Common myeloid progenitor, CD34-positive (primary cell): ENCODE data around the gene DHRS3.
A peak's percentile ranks its signal among the peaks of the same experiment; 100 is the strongest.

ENCODE experiments used
- CTCF ChIA-PET: fragments of 350-600 bp; sonication (Branson Sonifier 250); formaldehyde crosslinking; loops from one replicate; lab custom pipeline; 2021; ENCODE audit warnings: antibody characterized with exemption; lab: Charles Lee
- POLR2A ChIA-PET: fragments of 350-600 bp; sonication (Branson Sonifier 250); formaldehyde crosslinking; loops from one replicate; lab custom pipeline; 2021; ENCODE audit warnings: antibody characterized with exemption; lab: Charles Lee
- DNase-seq, 3 donors: peaks; one replicate each; pipeline versions ENCODE4 v3.0.0 to v3.0.0-alpha.2; 2013
- H3K27ac ChIP-seq, 2 experiments: 1 replicate in 1 of 2; 2 replicates in 1 of 2; pipeline ENCODE4 v1.7.0; 2013; ENCODE audit warnings: inconsistent platforms in 2 of 2, low read length in 2 of 2, mild to moderate bottlenecking in 2 of 2, low read depth in 1 of 2, moderate library complexity in 1 of 2; ENCODE audit not compliant: severe bottlenecking in 2 of 2, insufficient read depth in 1 of 2, poor library complexity in 1 of 2
- H3K27me3 ChIP-seq, 5 experiments: replicated peaks in 2 of 5; 1 replicate in 3 of 5; 2 replicates in 2 of 5; pipeline versions ENCODE4 v1.6.1 to v1.7.0; 2013; ENCODE audit warnings: low read length in 4 of 5, mild to moderate bottlenecking in 2 of 5, moderate library complexity in 2 of 5, inconsistent platforms in 1 of 5; ENCODE audit not compliant: insufficient read depth in 5 of 5, control insufficient read depth in 4 of 5
- H3K36me3 ChIP-seq, 4 experiments: 1 replicate in 2 of 4; 2 replicates in 2 of 4; pipeline versions ENCODE4 v1.6.1 to v1.7.0; 2013; ENCODE audit warnings: low read length in 3 of 4, control low read depth in 1 of 4, mild to moderate bottlenecking in 1 of 4; ENCODE audit not compliant: control insufficient read depth in 4 of 4, insufficient read depth in 4 of 4
- H3K4me1 ChIP-seq, 4 experiments: 1 replicate in 3 of 4; 2 replicates in 1 of 4; pipeline versions ENCODE4 v1.6.1 to v1.7.1; 2013; ENCODE audit warnings: low read length in 3 of 4, mild to moderate bottlenecking in 3 of 4, control low read depth in 1 of 4, inconsistent platforms in 1 of 4, moderate library complexity in 1 of 4; ENCODE audit not compliant: control insufficient read depth in 4 of 4, insufficient read depth in 4 of 4; ENCODE audit errors: control extremely low read depth in 1 of 4
- H3K4me3 ChIP-seq, 7 experiments: 1 replicate in 4 of 7; 2 replicates in 3 of 7; pipeline versions ENCODE4 v1.5.1 to v1.7.0; 2013; ENCODE audit warnings: mild to moderate bottlenecking in 7 of 7, low read length in 6 of 7, moderate library complexity in 6 of 7, inconsistent platforms in 2 of 7, low read depth in 2 of 7, control low read depth in 1 of 7; ENCODE audit not compliant: insufficient read depth in 4 of 7, control insufficient read depth in 1 of 7; ENCODE audit errors: extremely low read depth in 1 of 7
- H3K9me3 ChIP-seq, 5 experiments: 1 replicate in 4 of 5; 2 replicates in 1 of 5; pipeline versions ENCODE4 v1.6.1 to v1.7.1; 2013; ENCODE audit warnings: low read length in 4 of 5, mild to moderate bottlenecking in 2 of 5, inconsistent platforms in 1 of 5, low read depth in 1 of 5, moderate library complexity in 1 of 5; ENCODE audit not compliant: control insufficient read depth in 4 of 5, insufficient read depth in 2 of 5; ENCODE audit errors: control extremely low read depth in 1 of 5
- WGBS: methylation state at CpG from one replicate; pipeline ENCODE4 v1.1.5; 2013; ENCODE audit not compliant: insufficient coverage; 5-methylcytosine and 5-hydroxymethylcytosine counted together

Gene DHRS3

DNA sequence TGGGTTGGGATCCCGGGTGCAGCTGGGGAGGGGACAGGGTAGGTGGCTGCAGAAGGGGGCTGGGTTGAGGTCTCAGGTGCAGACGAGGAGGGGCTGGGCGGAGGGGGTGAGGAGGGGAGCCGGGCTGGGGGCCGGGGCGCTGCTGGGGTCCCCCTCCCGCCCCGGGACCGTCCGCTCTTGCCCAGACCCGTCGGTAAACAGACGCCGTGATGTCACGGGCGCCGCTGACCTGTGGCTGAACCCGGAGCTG, 22.3 kb downstream of the DHRS3 start:
- peaks cover 0 to 13% (median 2%) of the 10 kb centered on the region in 5 experiments for H3K27me3 ChIP-seq
- H3K4me3 ChIP-seq, result peak overlapping the region in 5 of 7 experiments; percentile 10 to 77 (median 54)
- ChIA-PET CTCF (interaction anchor here (0.8 to 2.5 kb wide), 3 partner anchors 9 to 22 kb away, joined by 3 to 6 read pairs (median 6); partner anchors contain the start of gene DHRS3), POLR2A (no interaction called here)
- peaks cover 0 to 15% (median 11%) of the 10 kb centered on the region in 4 experiments for H3K4me1 ChIP-seq
- H3K27ac ChIP-seq, result no peak overlapping the region
- peak in 1 of 3 donors; percentile 53 for DNase-seq
- H3K36me3 ChIP-seq, result no peaks in the 10 kb centered on the region
- WGBS, result under 1% methylated on average over 17 of the region's 18 CpGs
- no peaks in the 10 kb centered on the region for H3K9me3 ChIP-seq

- 9% methylated on average over 24 of the region's 47 CpGs for WGBS
- no peaks in the 10 kb centered on the region for H3K36me3 ChIP-seq
- peak in 2 of 3 donors; percentile 40 to 61 for DNase-seq
- H3K4me3 ChIP-seq, result peak overlapping the region; percentile 10 to 77 (median 45)
- POLR2A ChIA-PET, result no interaction called here
- H3K27me3 ChIP-seq, result peaks cover 0 to 13% (median 2%) of the 10 kb centered on the region in 5 experiments
- H3K9me3 ChIP-seq, result no peaks in the 10 kb centered on the region
- peaks cover 0 to 15% (median 11%) of the 10 kb centered on the region in 4 experiments for H3K4me1 ChIP-seq
- no peak overlapping the region for H3K27ac ChIP-seq
- CTCF ChIA-PET, result interaction anchor here (1.5 to 2.5 kb wide), 2 partner anchors 9 to 20 kb away, joined by 6 read pairs; no protein-coding TSS in a partner anchor
Measured at GRCh38 chr1:12594966-12595756, 22.8 kb downstream of the DHRS3 start.

- Histone ChIP-seq H3K27me3 (peaks cover 0 to 16% (median 2%) of the 10 kb centered on the region in 5 experiments), H3K9me3 (no peaks in the 10 kb centered on the region), H3K36me3 (no peaks in the 10 kb centered on the region), H3K4me3 (peak overlapping the region in 2 of 7 experiments; percentile 68 to 77), H3K27ac (no peak overlapping the region), H3K4me1 (peaks cover 0 to 15% (median 11%) of the 10 kb centered on the region in 4 experiments)
- POLR2A ChIA-PET, result no interaction called here
- DNase-seq, result no peak
- 91% methylated on average over 6 of the region's 6 CpGs for WGBS
- CTCF ChIA-PET, result interaction anchor here (2.5 kb wide), 1 partner anchor 10 kb away, joined by 6 read pairs; no protein-coding TSS in a partner anchor
Measured at GRCh38 chr1:12594490-12594889, 23.5 kb downstream of the DHRS3 start.

DNA sequence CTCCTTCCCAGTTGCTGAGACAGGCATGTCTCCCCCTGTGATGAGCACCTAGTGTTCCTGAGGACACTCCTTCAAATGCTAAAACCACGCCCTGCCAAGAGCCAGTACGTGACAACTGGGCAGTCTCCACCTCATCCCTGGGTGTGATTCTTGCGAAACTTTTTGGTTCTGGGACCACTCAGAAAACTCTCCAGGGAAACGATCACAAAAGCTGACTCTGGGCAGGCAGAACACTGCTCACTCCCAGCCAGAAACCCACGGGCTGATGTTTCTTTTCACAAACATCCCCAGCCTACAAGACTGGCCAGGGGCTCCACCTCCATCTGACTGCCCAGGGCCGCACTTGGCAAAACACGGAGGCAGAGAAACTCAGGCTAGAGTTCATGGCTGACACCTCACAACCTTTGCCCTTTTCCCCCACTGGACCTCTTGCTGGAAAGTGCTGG, 24.4 kb downstream of the DHRS3 start:
- WGBS, result 88% methylated on average over 4 of the region's 7 CpGs
- H3K27ac ChIP-seq, result no peak overlapping the region
- H3K9me3 ChIP-seq, result no peaks in the 10 kb centered on the region
- H3K4me3 ChIP-seq, result no peak overlapping the region
- peaks cover 0 to 15% (median 11%) of the 10 kb centered on the region in 4 experiments for H3K4me1 ChIP-seq
- POLR2A ChIA-PET, result interaction anchor here (0.9 kb wide), 1 partner anchor 22 kb away, joined by 3 read pairs; no protein-coding TSS in a partner anchor
- H3K27me3 ChIP-seq, result peaks cover 0 to 16% (median 2%) of the 10 kb centered on the region in 5 experiments
- no peaks in the 10 kb centered on the region for H3K36me3 ChIP-seq
- CTCF ChIA-PET, result interaction anchor here (2.5 kb wide), 1 partner anchor 11 kb away, joined by 6 read pairs; no protein-coding TSS in a partner anchor
- DNase-seq, result no peak

- H3K9me3 ChIP-seq, result no peaks in the 10 kb centered on the region
- POLR2A ChIA-PET, result no interaction called here
- peaks cover 0 to 15% (median 11%) of the 10 kb centered on the region in 4 experiments for H3K4me1 ChIP-seq
- DNase-seq, result no peak
- CTCF ChIA-PET, result no interaction called here
- H3K27ac ChIP-seq, result no peak overlapping the region
- peaks cover 0 to 16% (median 2%) of the 10 kb centered on the region in 5 experiments for H3K27me3 ChIP-seq
- no peak overlapping the region for H3K4me3 ChIP-seq
- H3K36me3 ChIP-seq, result no peaks in the 10 kb centered on the region
- WGBS, result 100% methylated on average over 6 of the region's 7 CpGs
Measured at GRCh38 chr1:12592496-12592895, 25.5 kb downstream of the DHRS3 start.

- ChIA-PET CTCF (interaction anchor here (0.9 kb wide), 1 partner anchor 182 kb away, joined by 3 read pairs; no protein-coding TSS in a partner anchor), POLR2A (no interaction called here)
- Histone ChIP-seq H3K4me1 (peaks cover 0 to 15% (median 11%) of the 10 kb centered on the region in 4 experiments), H3K27me3 (peaks cover 0 to 14% (median 2%) of the 10 kb centered on the region in 5 experiments), H3K9me3 (no peaks in the 10 kb centered on the region), H3K36me3 (no peaks in the 10 kb centered on the region), H3K27ac (no peak overlapping the region), H3K4me3 (no peak overlapping the region)
- WGBS, result 96% methylated on average over 19 of the region's 19 CpGs
- no peak for DNase-seq
Measured at GRCh38 chr1:12591267-12591938, 26.6 kb downstream of the DHRS3 start.
